Measurements from ENCODE around the gene ASTL. TPM values are rescaled to one million over a fixed set of nuclear protein-coding genes. Genes with fewer than 3 reads are reported as not detected.

The ASTL gene
- total RNA-seq, 1 donor from 2014 or later = not detected

- no peak for FAIRE-seq
- no peak overlapping the region for H3K27ac Mint-ChIP-seq (ENCODE audit: unreplicated experiment)
- H3K4me1 Mint-ChIP-seq (ENCODE audit: low read depth, unreplicated experiment) = peaks cover 4% of the 10 kb centered on the region
- H3K36me3 Mint-ChIP-seq (ENCODE audit: low read depth, unreplicated experiment) = no peaks in the 10 kb centered on the region
- H3K9me3 Mint-ChIP-seq (ENCODE audit: unreplicated experiment) = no peaks in the 10 kb centered on the region
- peaks cover 42% of the 10 kb centered on the region for H3K27me3 Mint-ChIP-seq (ENCODE audit: low read depth, unreplicated experiment)
- H3K79me2 ChIP-seq (ENCODE audit: insufficient read depth, low read length) = no peaks in the 10 kb centered on the region
- peaks cover 43% of the 10 kb centered on the region for H3K4me1 ChIP-seq (ENCODE audit: insufficient read depth, low read length)
- H3K4me2 ChIP-seq (ENCODE audit: low read length) = peak overlapping the region; percentile 88
- peak overlapping the region; percentile 41 for H3K27ac ChIP-seq (ENCODE audit: low read depth, low read length)
- H3K36me3 ChIP-seq (ENCODE audit: insufficient read depth, low read length) = no peaks in the 10 kb centered on the region
- peaks cover 13% of the 10 kb centered on the region for H4K20me1 ChIP-seq (ENCODE audit: insufficient read depth, low read length)
- no peak overlapping the region for H2AFZ ChIP-seq (ENCODE audit: low read depth, low read length)
- no peak overlapping the region for H3K4me3 ChIP-seq (ENCODE audit: insufficient read depth, low read depth, low read length)
- peak overlapping the region; percentile 20 for H3K9ac ChIP-seq (ENCODE audit: low read length)
- no peak overlapping the region for H3K4me3 Mint-ChIP-seq (ENCODE audit: unreplicated experiment)
- no peaks in the 10 kb centered on the region for H3K9me3 ChIP-seq (ENCODE audit: insufficient read depth, low read depth, low read length)
- no peaks in the 10 kb centered on the region for H3K27me3 ChIP-seq (ENCODE audit: insufficient read depth, low read length)
- TF ChIP-seq CTCF (IDR thresholded peaks at IDR 0.05; ENCODE audit: insufficient read depth, low read depth, low read length) (no peak), EZH2 (IDR thresholded peaks at IDR 0.05; ENCODE audit: insufficient read depth, low read length) (no peak)
- peak; percentile 71 for DNase-seq (ENCODE audit: low read depth)
Measured at GRCh38 chr2:96146153-96146880, 8.0 kb upstream of the ASTL start.

- Histone ChIP-seq H3K9me3 (ENCODE audit: insufficient read depth, low read depth, low read length) (no peaks in the 10 kb centered on the region), H3K27ac (ENCODE audit: low read depth, low read length) (no peak overlapping the region), H3K4me1 (ENCODE audit: insufficient read depth, low read length) (peaks cover 43% of the 10 kb centered on the region), H3K9ac (ENCODE audit: low read length) (no peak overlapping the region), H3K36me3 (ENCODE audit: insufficient read depth, low read length) (no peaks in the 10 kb centered on the region), H3K4me3 (ENCODE audit: insufficient read depth, low read depth, low read length) (no peak overlapping the region), H3K79me2 (ENCODE audit: insufficient read depth, low read length) (no peaks in the 10 kb centered on the region), H3K4me2 (ENCODE audit: low read length) (peak overlapping the region; percentile 88), H2AFZ (ENCODE audit: low read depth, low read length) (no peak overlapping the region), H3K27me3 (ENCODE audit: insufficient read depth, low read length) (no peaks in the 10 kb centered on the region), H4K20me1 (ENCODE audit: insufficient read depth, low read length) (peaks cover 13% of the 10 kb centered on the region)
- no peak for DNase-seq (ENCODE audit: low read depth)
- Mint-ChIP-seq H3K9me3 (ENCODE audit: unreplicated experiment) (no peaks in the 10 kb centered on the region), H3K4me3 (ENCODE audit: unreplicated experiment) (peak overlapping the region; percentile 73), H3K36me3 (ENCODE audit: low read depth, unreplicated experiment) (no peaks in the 10 kb centered on the region), H3K27ac (ENCODE audit: unreplicated experiment) (no peak overlapping the region), H3K4me1 (ENCODE audit: low read depth, unreplicated experiment) (peaks cover 4% of the 10 kb centered on the region), H3K27me3 (ENCODE audit: low read depth, unreplicated experiment) (peaks cover 40% of the 10 kb centered on the region)
- no peak for FAIRE-seq
- TF ChIP-seq EZH2 (IDR thresholded peaks at IDR 0.05; ENCODE audit: insufficient read depth, low read length) (no peak), CTCF (IDR thresholded peaks at IDR 0.05; ENCODE audit: insufficient read depth, low read depth, low read length) (no peak)
Measured at GRCh38 chr2:96145848-96146152, 7.5 kb upstream of the ASTL start.

Data from astrocyte (in vitro differentiated cells and primary cell).